Prostate gland (tissue), 2 donors: Measurements from ENCODE around the gene AQP4. TPM values are rescaled to one million over a fixed set of nuclear protein-coding genes. Genes with fewer than 3 reads are reported as not detected.

Source experiments
- DNase-seq: peaks from one replicate; pipeline ENCODE4 v3.0.0-alpha.2; 2019; ENCODE audit warnings: low spot score
- H3K27ac ChIP-seq, 2 donors: fragments of 200-600 bp; sonication (generic); 2 replicates each; pipeline ENCODE4 v1.5.1; 2017 to 2019
- H3K27me3 ChIP-seq: fragments of 200-600 bp; sonication (generic); replicated peaks from 2 replicates; pipeline ENCODE4 v1.5.1; 2019; ENCODE audit not compliant: insufficient read depth
- H3K36me3 ChIP-seq, 2 donors: fragments of 200-600 bp; sonication (generic); 1 replicate in 1 of 2; 2 replicates in 1 of 2; pipeline versions ENCODE4 v1.5.1 to v1.8.1; 2017 to 2019
- H3K4me1 ChIP-seq: fragments of 200-600 bp; sonication (generic); replicated peaks from 2 replicates; pipeline ENCODE4 v1.5.1; 2019
- H3K4me3 ChIP-seq, 2 donors: fragments of 200-600 bp; sonication (generic); 2 replicates each; pipeline ENCODE4 v1.5.1; 2017 to 2019
- H3K9me3 ChIP-seq: fragments of 200-600 bp; sonication (generic); 2 replicates; pipeline ENCODE4 v1.5.1; 2017
- POLR2A ChIP-seq: fragments of 450-650 bp; IDR thresholded peaks from one replicate; pipeline ENCODE4 v1.6.1; 2016; ENCODE audit warnings: antibody characterized with exemption, mild to moderate bottlenecking
- POLR2AphosphoS5 ChIP-seq: sonication (generic); formaldehyde crosslinking; IDR thresholded peaks from one replicate; pipeline ENCODE4 v1.6.1; 2017; ENCODE audit warnings: antibody characterized with exemption
- WGBS: methylation state at CpG from one replicate; pipeline ENCODE4 v1.1.5; 2018; 5-methylcytosine and 5-hydroxymethylcytosine counted together
- intact Hi-C: fragments of 100-400 bp; cut with DNase I; formaldehyde crosslinking; loops from one replicate; pipeline ENCODE4 v1.14.2; 2022
- total RNA-seq, 2 donors: library from RNA; depleted of rRNA; stranded (reverse); fragments of >200 nt; gene quantifications; one replicate each; pipeline ENCODE4 v1.1.0, GENCODE V29; 2016
- TF ChIP-seq, protein P1 (sequence below), 4 experiments: fragments of 200-600 bp in 2 of 4; fragments of 450-650 bp in 2 of 4; sonication (generic) in 2 of 4; IDR thresholded peaks; 1 replicate in 3 of 4; 2 replicates in 1 of 4; pipeline ENCODE4 v1.5.1; 2016 to 2019; ENCODE audit warnings: antibody characterized with exemption in 4 of 4, mild to moderate bottlenecking in 2 of 4, moderate library complexity in 2 of 4

AQP4 gene
- total RNA-seq, 2 donors from 2014 or later: 1.7 to 8.4 TPM

DNA sequence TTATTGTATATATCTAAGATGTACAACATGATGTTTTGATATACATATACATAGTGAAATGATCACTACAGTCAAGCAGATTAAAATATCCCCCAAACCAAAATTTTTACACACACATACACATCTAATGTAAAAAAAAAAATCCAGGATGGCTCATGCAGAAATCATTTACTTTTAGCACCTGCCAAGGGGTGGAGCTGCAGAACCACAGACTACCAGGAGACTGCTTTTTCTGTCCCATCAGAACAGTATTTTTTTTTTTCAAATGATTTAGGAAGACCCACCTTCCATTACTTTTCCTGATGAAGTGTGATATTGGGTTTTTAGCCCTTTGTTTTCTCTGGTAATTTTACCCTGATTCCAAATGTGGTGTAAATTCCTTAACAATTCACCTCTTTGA is 61.9 kb downstream of the AQP4 start:
- Histone ChIP-seq H3K4me1 (no peaks in the 10 kb centered on the region), H3K4me3 (no peak overlapping the region), H3K27ac (no peak overlapping the region), H3K36me3 (no peaks in the 10 kb centered on the region), H3K9me3 (no peaks in the 10 kb centered on the region), H3K27me3 (no peaks in the 10 kb centered on the region)
- no peak for DNase-seq
- intact Hi-C loops: no loop called here
- TF ChIP-seq, protein P1, sequence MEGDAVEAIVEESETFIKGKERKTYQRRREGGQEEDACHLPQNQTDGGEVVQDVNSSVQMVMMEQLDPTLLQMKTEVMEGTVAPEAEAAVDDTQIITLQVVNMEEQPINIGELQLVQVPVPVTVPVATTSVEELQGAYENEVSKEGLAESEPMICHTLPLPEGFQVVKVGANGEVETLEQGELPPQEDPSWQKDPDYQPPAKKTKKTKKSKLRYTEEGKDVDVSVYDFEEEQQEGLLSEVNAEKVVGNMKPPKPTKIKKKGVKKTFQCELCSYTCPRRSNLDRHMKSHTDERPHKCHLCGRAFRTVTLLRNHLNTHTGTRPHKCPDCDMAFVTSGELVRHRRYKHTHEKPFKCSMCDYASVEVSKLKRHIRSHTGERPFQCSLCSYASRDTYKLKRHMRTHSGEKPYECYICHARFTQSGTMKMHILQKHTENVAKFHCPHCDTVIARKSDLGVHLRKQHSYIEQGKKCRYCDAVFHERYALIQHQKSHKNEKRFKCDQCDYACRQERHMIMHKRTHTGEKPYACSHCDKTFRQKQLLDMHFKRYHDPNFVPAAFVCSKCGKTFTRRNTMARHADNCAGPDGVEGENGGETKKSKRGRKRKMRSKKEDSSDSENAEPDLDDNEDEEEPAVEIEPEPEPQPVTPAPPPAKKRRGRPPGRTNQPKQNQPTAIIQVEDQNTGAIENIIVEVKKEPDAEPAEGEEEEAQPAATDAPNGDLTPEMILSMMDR (IDR thresholded peaks at IDR 0.05): no peak
- no peak for TF ChIP-seq POLR2A
- no peak for TF ChIP-seq POLR2AphosphoS5

DNA sequence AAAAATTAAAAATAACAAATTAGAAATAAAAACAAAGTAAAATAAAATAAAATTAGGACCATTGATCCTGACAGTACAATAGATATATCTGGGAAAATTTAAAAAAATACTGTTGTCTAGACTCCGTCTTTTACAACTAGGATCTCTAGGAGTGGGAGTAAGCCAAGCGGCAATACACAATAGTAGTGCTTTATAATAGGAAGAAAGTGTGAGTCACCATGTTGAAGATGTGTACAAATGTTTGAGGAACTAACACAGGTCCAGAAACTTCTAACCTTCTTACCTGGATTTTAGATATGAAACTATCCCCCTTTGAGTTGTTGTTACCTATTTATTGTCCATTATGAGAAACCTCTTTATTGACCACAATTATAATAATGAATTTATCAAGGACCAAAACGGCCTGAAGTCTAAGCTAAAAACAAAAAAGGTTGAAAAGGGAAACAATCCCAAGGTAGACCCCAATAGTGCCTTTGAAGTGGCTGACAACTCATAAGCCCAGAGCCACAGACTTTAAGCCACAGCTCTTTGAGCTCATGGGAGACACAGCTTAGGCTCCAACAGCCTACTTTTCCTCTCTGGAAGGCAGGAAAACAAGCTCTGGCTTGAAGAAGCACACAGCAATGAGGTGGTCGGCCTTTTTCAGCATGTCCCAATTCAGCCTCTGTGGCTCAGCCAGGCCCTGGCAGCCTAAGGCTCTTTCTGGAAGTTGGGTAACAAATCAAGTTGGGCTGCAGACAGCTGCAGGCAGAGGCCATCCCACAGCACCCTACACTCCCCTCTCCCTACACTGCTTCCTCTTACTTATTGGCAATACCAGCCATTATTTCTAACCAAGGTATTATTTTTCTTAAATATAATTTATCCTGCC is 62.9 kb downstream of the AQP4 start:
- no peak for DNase-seq
- intact Hi-C loops: no loop called here
- Histone ChIP-seq H3K4me3 (no peak overlapping the region), H3K27ac (no peak overlapping the region), H3K4me1 (no peaks in the 10 kb centered on the region), H3K27me3 (no peaks in the 10 kb centered on the region), H3K36me3 (no peaks in the 10 kb centered on the region), H3K9me3 (no peaks in the 10 kb centered on the region)
- no peak for TF ChIP-seq POLR2A
- TF ChIP-seq POLR2AphosphoS5: no peak
- TF ChIP-seq, protein P1 (IDR thresholded peaks at IDR 0.05): no peak
- WGBS: 59% methylated on average over 4 of the region's 4 CpGs
